DND-41 (cell line): Measurements from ENCODE around the gene TRIP12.

Experiments used
- EZH2 ChIP-seq: IDR thresholded peaks from 3 replicates; pipeline ENCODE4 v1.6.1; 2012; ENCODE audit warnings: borderline replicate concordance, low read depth, mild to moderate bottlenecking, moderate library complexity, low read length, inconsistent platforms; ENCODE audit not compliant: severe bottlenecking
- TF ChIP-seq, protein P1 (sequence below): IDR thresholded peaks from 2 replicates; pipeline ENCODE4 v1.5.1; 2012; ENCODE audit warnings: borderline replicate concordance, low read length, moderate library complexity, mild to moderate bottlenecking; ENCODE audit not compliant: poor library complexity, severe bottlenecking; ENCODE audit errors: extremely low read depth

DNA sequence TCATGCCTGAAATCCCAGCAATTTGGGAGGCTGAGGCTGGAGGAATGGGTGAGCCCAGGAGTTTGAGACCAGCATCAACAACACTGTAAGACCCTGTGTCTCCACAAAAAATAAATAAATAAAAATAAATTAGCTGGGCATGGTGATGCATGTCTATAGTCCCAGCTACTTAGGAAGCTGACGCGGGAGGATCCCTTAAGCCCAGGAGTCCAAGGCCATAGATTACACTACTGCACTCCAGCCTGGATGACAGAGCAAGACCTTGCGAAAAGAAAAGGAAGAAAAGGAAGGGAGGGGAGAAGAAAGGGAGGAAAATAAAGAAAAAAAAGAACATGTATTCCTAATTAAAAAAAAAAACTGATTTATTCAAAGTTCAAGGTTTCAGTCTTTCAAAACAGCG is 78.2 kb downstream of the TRIP12 start:
- TF ChIP-seq, protein P1, sequence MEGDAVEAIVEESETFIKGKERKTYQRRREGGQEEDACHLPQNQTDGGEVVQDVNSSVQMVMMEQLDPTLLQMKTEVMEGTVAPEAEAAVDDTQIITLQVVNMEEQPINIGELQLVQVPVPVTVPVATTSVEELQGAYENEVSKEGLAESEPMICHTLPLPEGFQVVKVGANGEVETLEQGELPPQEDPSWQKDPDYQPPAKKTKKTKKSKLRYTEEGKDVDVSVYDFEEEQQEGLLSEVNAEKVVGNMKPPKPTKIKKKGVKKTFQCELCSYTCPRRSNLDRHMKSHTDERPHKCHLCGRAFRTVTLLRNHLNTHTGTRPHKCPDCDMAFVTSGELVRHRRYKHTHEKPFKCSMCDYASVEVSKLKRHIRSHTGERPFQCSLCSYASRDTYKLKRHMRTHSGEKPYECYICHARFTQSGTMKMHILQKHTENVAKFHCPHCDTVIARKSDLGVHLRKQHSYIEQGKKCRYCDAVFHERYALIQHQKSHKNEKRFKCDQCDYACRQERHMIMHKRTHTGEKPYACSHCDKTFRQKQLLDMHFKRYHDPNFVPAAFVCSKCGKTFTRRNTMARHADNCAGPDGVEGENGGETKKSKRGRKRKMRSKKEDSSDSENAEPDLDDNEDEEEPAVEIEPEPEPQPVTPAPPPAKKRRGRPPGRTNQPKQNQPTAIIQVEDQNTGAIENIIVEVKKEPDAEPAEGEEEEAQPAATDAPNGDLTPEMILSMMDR = no peak
- TF ChIP-seq EZH2 = no peak
